Effector memory CD4-positive, alpha-beta T cell (primary cell): ENCODE data around the gene HSD17B12.
"Not testable (repeated sequence)": the region's sequence is repeated elsewhere in the genome, so short reads cannot be mapped to it uniquely, and the experiment has no call there.

Experiments
- DNase-seq, 3 donors: peaks; one replicate each; pipeline ENCODE4 v3.0.0-alpha.2; 2020
- H3K27ac ChIP-seq: 2 replicates; pipeline ENCODE4 v1.7.0; 2013; ENCODE audit warnings: mild to moderate bottlenecking, low read length, moderate library complexity; ENCODE audit not compliant: insufficient read depth, poor library complexity, severe bottlenecking
- H3K27me3 ChIP-seq: replicated peaks from 2 replicates; pipeline ENCODE4 v1.7.0; 2013; ENCODE audit warnings: mild to moderate bottlenecking, low read length; ENCODE audit not compliant: insufficient read depth, control insufficient read depth, poor library complexity, severe bottlenecking
- H3K36me3 ChIP-seq: 2 replicates; pipeline ENCODE4 v1.7.0; 2013; ENCODE audit warnings: mild to moderate bottlenecking, low read length, moderate library complexity; ENCODE audit not compliant: control insufficient read depth, insufficient read depth
- H3K4me1 ChIP-seq: 2 replicates; pipeline ENCODE4 v1.7.0; 2013; ENCODE audit warnings: low read length, mild to moderate bottlenecking; ENCODE audit not compliant: control insufficient read depth, insufficient read depth, poor library complexity, severe bottlenecking
- H3K4me3 ChIP-seq: 2 replicates; pipeline ENCODE4 v1.7.0; 2013; ENCODE audit warnings: low read length, low read depth, mild to moderate bottlenecking; ENCODE audit not compliant: insufficient read depth, poor library complexity, severe bottlenecking
- H3K9me3 ChIP-seq: 2 replicates; pipeline ENCODE4 v1.7.0; 2013; ENCODE audit warnings: mild to moderate bottlenecking, low read length, moderate library complexity; ENCODE audit not compliant: control insufficient read depth

Gene HSD17B12

GRCh38 chr11:43765194-43765593, 84.7 kb downstream of the HSD17B12 start:
- no peak overlapping the region for H3K27ac ChIP-seq
- no peaks in the 10 kb centered on the region for H3K9me3 ChIP-seq
- DNase-seq: no peak
- H3K27me3 ChIP-seq: no peaks in the 10 kb centered on the region
- H3K4me1 ChIP-seq: no peaks in the 10 kb centered on the region
- H3K4me3 ChIP-seq: no peak overlapping the region
- H3K36me3 ChIP-seq: no peaks in the 10 kb centered on the region

- not testable (repeated sequence) for H3K36me3 ChIP-seq, H3K4me1 ChIP-seq, H3K9me3 ChIP-seq, H3K27me3 ChIP-seq, H3K4me3 ChIP-seq, DNase-seq, H3K27ac ChIP-seq
These were observed 88.1 kb downstream of the HSD17B12 start for GRCh38 chr11:43768654-43769053.

GRCh38 chr11:43770173-43770572, 89.6 kb downstream of the HSD17B12 start:
- no peak overlapping the region for H3K27ac ChIP-seq
- DNase-seq: no peak
- no peaks in the 10 kb centered on the region for H3K9me3 ChIP-seq
- peaks cover 3% of the 10 kb centered on the region for H3K36me3 ChIP-seq
- no peak overlapping the region for H3K4me3 ChIP-seq
- H3K27me3 ChIP-seq: no peaks in the 10 kb centered on the region
- no peaks in the 10 kb centered on the region for H3K4me1 ChIP-seq

GRCh38 chr11:43772733-43773132, 92.2 kb downstream of the HSD17B12 start:
- H3K9me3 ChIP-seq: no peaks in the 10 kb centered on the region
- no peaks in the 10 kb centered on the region for H3K4me1 ChIP-seq
- H3K36me3 ChIP-seq: peaks cover 3% of the 10 kb centered on the region
- no peak overlapping the region for H3K27ac ChIP-seq
- no peak for DNase-seq
- no peaks in the 10 kb centered on the region for H3K27me3 ChIP-seq
- H3K4me3 ChIP-seq: no peak overlapping the region

GRCh38 chr11:43774786-43775185, 94.2 kb downstream of the HSD17B12 start:
- Histone ChIP-seq H3K36me3 (peaks cover 3% of the 10 kb centered on the region), H3K27me3 (no peaks in the 10 kb centered on the region)

GRCh38 chr11:43779306-43779705, 98.8 kb downstream of the HSD17B12 start:
- Histone ChIP-seq H3K36me3 (no peaks in the 10 kb centered on the region), H3K27me3 (no peaks in the 10 kb centered on the region), H3K4me3 (no peak overlapping the region), H3K27ac (no peak overlapping the region), H3K4me1 (no peaks in the 10 kb centered on the region), H3K9me3 (no peaks in the 10 kb centered on the region)
- no peak for DNase-seq

More at GRCh38 chr11:43774786-43775185, 94.2 kb downstream of the HSD17B12 start:
- Histone ChIP-seq H3K4me1 (no peaks in the 10 kb centered on the region), H3K27ac (no peak overlapping the region), H3K9me3 (no peaks in the 10 kb centered on the region), H3K4me3 (no peak overlapping the region)
- DNase-seq: no peak

- no peak overlapping the region for H3K4me3 ChIP-seq
- H3K36me3 ChIP-seq: no peaks in the 10 kb centered on the region
- H3K9me3 ChIP-seq: no peaks in the 10 kb centered on the region
- no peaks in the 10 kb centered on the region for H3K27me3 ChIP-seq
- H3K27ac ChIP-seq: no peak overlapping the region
- DNase-seq: no peak
- H3K4me1 ChIP-seq: no peaks in the 10 kb centered on the region
These were observed 103.8 kb downstream of the HSD17B12 start for GRCh38 chr11:43784301-43784700.

- H3K36me3 ChIP-seq: no peaks in the 10 kb centered on the region
- DNase-seq: no peak
- H3K4me1 ChIP-seq: no peaks in the 10 kb centered on the region
- H3K4me3 ChIP-seq: no peak overlapping the region
- no peaks in the 10 kb centered on the region for H3K27me3 ChIP-seq
- H3K27ac ChIP-seq: no peak overlapping the region
- no peaks in the 10 kb centered on the region for H3K9me3 ChIP-seq
These were observed 104.3 kb downstream of the HSD17B12 start for GRCh38 chr11:43784866-43785265.

- Histone ChIP-seq H3K27me3 (no peaks in the 10 kb centered on the region), H3K4me3 (no peak overlapping the region), H3K27ac (no peak overlapping the region), H3K4me1 (no peaks in the 10 kb centered on the region), H3K36me3 (no peaks in the 10 kb centered on the region), H3K9me3 (no peaks in the 10 kb centered on the region)
- no peak for DNase-seq
These were observed 104.8 kb downstream of the HSD17B12 start for GRCh38 chr11:43785318-43785717.

- no peak overlapping the region for H3K27ac ChIP-seq
These were observed 105.5 kb downstream of the HSD17B12 start for GRCh38 chr11:43786016-43786415.

GRCh38 chr11:43787824-43788223, 107.3 kb downstream of the HSD17B12 start:
- Histone ChIP-seq H3K27me3 (no peaks in the 10 kb centered on the region), H3K4me1 (no peaks in the 10 kb centered on the region), H3K4me3 (no peak overlapping the region), H3K27ac (no peak overlapping the region), H3K9me3 (no peaks in the 10 kb centered on the region), H3K36me3 (no peaks in the 10 kb centered on the region)
- DNase-seq: no peak

More at GRCh38 chr11:43786016-43786415, 105.5 kb downstream of the HSD17B12 start:
- Histone ChIP-seq H3K4me1 (no peaks in the 10 kb centered on the region), H3K9me3 (no peaks in the 10 kb centered on the region), H3K27me3 (no peaks in the 10 kb centered on the region), H3K36me3 (no peaks in the 10 kb centered on the region), H3K4me3 (no peak overlapping the region)
- DNase-seq: no peak
